T-helper 1 cell treated with Interleukin-12 subunit alpha and Interleukin-12 subunit beta and Interleukin-4 antibody, amounts not matched to agents 30 μg/mL and 1 μg/mL, for 36 hours (primary cell): ENCODE results near the gene MYH8.

Experiments used
- H3K27ac Mint-ChIP-seq: one replicate; pipeline ENCODE4 v1.8.0; 2021; ENCODE audit warnings: mild to moderate bottlenecking, mixed read lengths
- H3K27me3 Mint-ChIP-seq: one replicate; pipeline ENCODE4 v1.8.0; 2021; ENCODE audit warnings: low read depth, mixed read lengths
- H3K36me3 Mint-ChIP-seq: one replicate; pipeline ENCODE4 v1.8.0; 2021; ENCODE audit warnings: low read depth, mixed read lengths
- H3K4me1 Mint-ChIP-seq: one replicate; pipeline ENCODE4 v1.8.0; 2021; ENCODE audit warnings: low read depth, mixed read lengths
- H3K4me3 Mint-ChIP-seq: one replicate; pipeline ENCODE4 v1.8.0; 2021; ENCODE audit warnings: mild to moderate bottlenecking, moderate library complexity, mixed read lengths
- H3K9me3 Mint-ChIP-seq: one replicate; pipeline ENCODE4 v1.8.0; 2021; ENCODE audit warnings: mixed read lengths

Gene MYH8

DNA sequence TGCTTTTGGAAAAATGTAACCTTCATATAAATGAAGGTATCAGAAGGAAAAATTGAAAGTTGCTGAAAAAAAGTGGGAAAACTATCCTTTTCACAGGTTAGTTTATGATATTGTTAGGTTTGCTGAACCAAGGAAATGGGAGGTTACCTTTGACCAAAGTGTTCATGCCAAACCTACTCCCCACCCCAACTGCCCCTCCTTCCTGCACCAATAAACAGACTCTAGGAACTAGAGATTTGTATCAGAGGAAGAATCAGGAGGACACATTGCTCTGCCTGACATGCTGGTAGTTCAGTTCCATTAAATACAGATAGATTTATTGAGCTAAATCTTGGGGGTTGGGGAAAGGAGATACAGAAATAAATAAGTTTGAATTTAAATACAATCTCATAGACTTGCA, 18.2 kb downstream of the MYH8 start:
- H3K4me3 Mint-ChIP-seq, result no peak overlapping the region
- H3K4me1 Mint-ChIP-seq, result no peaks in the 10 kb centered on the region
- no peaks in the 10 kb centered on the region for H3K27me3 Mint-ChIP-seq
- H3K27ac Mint-ChIP-seq, result no peak overlapping the region
- H3K9me3 Mint-ChIP-seq, result no peaks in the 10 kb centered on the region
- H3K36me3 Mint-ChIP-seq, result no peaks in the 10 kb centered on the region

DNA sequence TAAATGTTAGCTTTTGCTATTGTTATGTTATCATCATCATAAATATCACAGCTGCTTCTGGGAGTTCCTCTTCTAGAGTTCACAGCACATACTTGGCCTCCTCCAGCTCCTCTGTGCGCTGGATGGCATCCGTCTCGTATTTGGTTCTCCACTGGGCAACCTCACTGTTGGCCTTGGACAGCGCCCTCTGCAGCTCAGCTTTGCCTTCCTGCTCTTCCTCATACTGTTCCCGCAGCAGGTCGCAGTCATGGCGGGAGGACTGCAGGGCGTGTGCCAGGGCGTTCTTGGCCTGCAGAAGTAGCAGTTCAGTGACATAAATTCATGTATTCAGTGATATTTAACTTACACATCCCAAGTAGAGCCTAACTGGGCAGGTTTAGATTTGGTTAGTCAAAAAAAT, 23.4 kb downstream of the MYH8 start:
- H3K4me1 Mint-ChIP-seq, result no peaks in the 10 kb centered on the region
- H3K9me3 Mint-ChIP-seq, result no peaks in the 10 kb centered on the region
- H3K27ac Mint-ChIP-seq, result no peak overlapping the region
- no peak overlapping the region for H3K4me3 Mint-ChIP-seq
- H3K36me3 Mint-ChIP-seq, result no peaks in the 10 kb centered on the region
- H3K27me3 Mint-ChIP-seq, result no peaks in the 10 kb centered on the region

DNA sequence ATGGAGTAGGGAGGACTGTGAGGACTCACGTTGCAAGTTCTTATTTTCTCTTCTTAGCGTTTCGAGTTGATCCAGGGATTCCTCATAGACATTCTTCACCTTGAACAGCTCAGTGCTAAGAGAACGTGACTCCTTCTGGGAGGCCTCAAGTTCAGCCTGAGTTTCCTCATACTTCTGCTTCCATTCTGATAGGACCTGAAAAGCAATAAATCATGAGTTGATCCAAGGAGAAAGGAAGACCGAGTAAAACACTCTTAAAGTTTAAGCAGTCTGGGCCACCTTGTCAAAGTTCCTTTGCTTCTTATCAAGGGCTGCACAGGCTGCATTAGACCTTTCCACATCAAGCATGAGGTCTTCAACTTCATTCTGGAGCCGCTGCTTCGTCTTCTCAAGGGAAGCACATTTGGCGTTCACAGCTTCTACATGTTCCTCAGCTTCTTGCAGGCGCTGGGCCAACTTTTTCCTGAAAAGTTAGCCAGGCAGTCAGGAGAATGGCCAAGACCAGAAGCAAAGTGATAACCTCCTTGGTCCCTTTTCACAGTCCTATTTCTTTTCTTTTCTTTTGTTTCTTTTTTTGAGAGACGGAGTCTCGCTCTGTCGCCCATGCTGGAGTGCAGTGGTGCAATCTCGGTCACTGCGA, 25.1 kb downstream of the MYH8 start:
- H3K4me1 Mint-ChIP-seq, result no peaks in the 10 kb centered on the region
- H3K36me3 Mint-ChIP-seq, result no peaks in the 10 kb centered on the region
- no peaks in the 10 kb centered on the region for H3K9me3 Mint-ChIP-seq
- no peaks in the 10 kb centered on the region for H3K27me3 Mint-ChIP-seq
- no peak overlapping the region for H3K4me3 Mint-ChIP-seq
- H3K27ac Mint-ChIP-seq, result no peak overlapping the region

DNA sequence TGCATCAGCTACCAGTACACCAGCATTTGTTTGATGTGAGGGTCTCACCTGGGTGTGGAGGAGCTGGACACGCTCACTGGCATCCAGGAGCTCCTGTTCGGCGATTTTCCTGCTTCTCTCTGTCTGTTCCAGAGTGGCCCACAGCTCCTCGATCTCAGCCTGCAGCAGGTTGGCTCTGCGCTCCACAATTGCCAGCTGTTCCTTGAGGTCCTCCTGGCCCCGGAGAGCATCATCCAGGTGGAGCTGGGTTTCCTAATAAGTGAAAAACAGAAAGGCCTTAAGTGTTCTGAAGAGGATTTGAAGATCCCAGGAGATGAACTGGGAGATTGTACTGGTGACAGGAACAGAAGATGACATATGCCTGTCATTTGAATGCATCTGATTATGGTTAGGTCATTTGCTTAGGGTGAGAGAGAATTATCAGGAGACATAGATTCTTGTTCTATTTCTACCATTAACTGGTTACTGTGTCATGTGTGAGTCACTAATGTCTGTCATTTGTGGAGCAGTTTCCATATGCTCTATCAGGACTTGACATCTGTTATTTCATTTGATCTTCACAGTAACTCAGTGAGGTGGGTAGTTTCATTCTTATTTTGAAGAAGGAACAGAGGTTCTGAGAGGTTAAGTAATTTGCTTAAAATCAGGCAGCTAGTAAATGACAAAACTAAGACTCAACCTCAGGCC, 27.4 kb downstream of the MYH8 start:
- Mint-ChIP-seq H3K4me3 (no peak overlapping the region), H3K4me1 (no peaks in the 10 kb centered on the region), H3K27ac (no peak overlapping the region), H3K36me3 (no peaks in the 10 kb centered on the region), H3K9me3 (no peaks in the 10 kb centered on the region), H3K27me3 (no peaks in the 10 kb centered on the region)

DNA sequence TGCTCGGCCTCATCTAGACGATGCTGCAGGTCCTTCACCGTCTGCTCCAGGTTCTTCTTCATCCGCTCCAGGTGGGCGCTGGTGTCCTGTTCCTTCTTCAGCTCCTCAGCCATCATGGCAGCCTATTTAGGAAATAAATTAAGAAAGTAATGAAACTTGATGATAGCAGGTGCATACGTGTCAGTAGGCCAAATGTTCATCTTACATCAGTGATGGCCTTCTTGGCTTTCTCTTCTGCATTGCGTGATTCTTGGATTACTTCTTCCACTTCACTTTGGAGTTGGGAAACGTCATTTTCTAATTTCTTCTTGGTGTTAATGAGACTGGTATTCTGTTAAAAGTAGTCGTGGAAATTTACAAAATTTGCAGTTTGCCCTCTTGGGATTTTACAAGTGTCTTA, 28.9 kb downstream of the MYH8 start:
- H3K4me1 Mint-ChIP-seq, result no peaks in the 10 kb centered on the region
- no peaks in the 10 kb centered on the region for H3K36me3 Mint-ChIP-seq
- no peaks in the 10 kb centered on the region for H3K9me3 Mint-ChIP-seq
- H3K27ac Mint-ChIP-seq, result no peak overlapping the region
- H3K4me3 Mint-ChIP-seq, result no peak overlapping the region
- no peaks in the 10 kb centered on the region for H3K27me3 Mint-ChIP-seq

DNA sequence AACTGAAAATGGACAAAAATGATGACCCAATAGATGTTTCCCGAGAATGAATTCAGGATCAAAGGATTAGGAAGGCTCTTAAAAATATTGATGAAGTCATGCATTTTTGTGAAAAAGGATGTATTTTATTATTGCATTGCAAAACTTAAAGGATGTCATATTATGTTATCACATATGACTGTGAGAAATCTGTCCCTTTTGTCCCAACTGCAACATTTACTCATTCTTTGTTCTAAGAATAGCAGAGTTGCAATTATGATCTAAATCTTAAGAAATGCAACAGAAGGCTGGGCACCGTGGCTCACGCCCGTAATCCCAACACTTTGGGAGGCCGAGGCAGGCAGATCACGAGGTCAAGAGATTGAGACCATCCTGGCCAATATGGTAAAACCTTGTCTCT, 35.9 kb downstream of the MYH8 start:
- no peaks in the 10 kb centered on the region for H3K9me3 Mint-ChIP-seq
- H3K27ac Mint-ChIP-seq, result no peak overlapping the region
- no peaks in the 10 kb centered on the region for H3K36me3 Mint-ChIP-seq
- H3K4me1 Mint-ChIP-seq, result no peaks in the 10 kb centered on the region
- H3K27me3 Mint-ChIP-seq, result no peaks in the 10 kb centered on the region
- H3K4me3 Mint-ChIP-seq, result no peak overlapping the region

DNA sequence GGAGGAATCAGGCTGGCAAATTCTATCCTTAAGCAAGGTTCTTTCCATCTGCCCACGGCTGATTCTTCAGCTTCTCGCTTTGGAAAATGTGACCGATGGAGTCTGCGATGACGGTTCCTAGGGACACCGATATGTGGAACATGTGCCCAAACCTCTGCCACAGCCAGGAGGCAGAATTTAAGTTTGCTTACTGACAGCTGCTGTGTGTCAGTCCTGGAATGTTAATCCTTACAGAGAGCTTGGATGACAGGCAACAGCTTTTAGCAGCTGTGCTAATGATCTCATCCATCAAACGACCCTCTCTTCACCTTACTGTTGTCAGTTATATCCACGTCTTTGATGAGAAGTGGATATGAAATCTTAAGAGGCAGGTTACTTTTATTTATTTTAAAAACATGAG, 37.6 kb downstream of the MYH8 start:
- Mint-ChIP-seq H3K4me3 (no peak overlapping the region), H3K4me1 (no peaks in the 10 kb centered on the region), H3K27ac (no peak overlapping the region), H3K27me3 (peaks cover 4% of the 10 kb centered on the region), H3K9me3 (no peaks in the 10 kb centered on the region), H3K36me3 (no peaks in the 10 kb centered on the region)

DNA sequence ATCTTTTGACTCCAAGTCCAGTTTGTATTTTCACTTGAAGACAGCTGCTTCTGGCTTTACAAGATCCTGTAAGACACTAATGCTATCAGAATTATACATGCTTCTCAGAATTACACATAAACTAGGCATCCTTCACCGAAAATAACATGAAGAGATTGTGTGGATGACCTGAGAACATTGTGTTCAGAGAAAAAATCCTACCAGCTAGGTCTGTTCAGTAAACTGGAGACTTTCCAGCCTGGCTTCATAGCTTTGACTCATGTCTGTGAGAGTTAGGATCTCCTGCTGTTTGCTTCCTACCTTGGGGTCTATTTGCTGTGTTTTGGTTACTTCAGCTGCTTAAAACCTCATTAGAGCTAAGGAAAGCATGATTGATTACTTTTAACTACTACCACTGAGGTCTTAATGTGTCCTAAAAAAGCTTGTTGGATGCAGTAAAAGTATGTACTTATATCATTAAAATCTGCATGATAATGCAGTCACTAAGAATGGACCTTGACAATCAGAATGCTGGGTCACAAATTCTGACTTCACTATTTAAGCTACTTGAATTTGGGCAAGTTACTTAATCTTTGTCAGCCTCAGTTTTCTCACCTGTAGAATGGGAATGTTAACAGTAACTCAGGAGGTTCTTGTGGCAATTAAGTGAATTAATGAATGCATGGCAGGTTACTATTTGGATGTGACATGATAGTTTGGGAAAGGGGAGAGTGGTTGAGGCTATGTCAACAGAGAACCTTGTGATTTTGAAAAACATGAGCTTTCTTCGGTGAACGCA, 40.9 kb downstream of the MYH8 start:
- Mint-ChIP-seq H3K36me3 (no peaks in the 10 kb centered on the region), H3K4me3 (no peak overlapping the region), H3K27me3 (peaks cover 4% of the 10 kb centered on the region)

DNA sequence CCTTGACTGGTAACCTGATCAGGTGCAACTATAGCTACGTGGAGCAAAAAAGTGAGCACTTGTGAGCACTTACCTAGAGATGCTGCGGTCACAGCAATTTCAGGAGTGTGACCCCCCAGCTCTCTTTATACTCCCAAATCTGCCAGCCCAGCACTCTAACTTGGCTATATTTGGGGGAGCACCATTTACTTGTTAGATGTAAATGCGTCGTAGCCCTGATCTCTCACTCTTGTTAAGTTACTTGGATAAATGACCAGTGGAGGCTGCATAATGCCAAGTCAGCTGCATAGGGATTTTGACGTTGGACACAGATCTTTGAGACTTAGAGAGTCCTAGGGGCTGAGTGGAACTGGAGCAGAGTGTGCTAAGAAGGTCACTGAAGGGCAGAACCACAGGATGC, 48.8 kb downstream of the MYH8 start, which contains the start of gene MYH13:
Gene MYH13 (minus strand): TSS at position 101 of the 400 bp plus-strand sequence. CDS start 8,476 bp downstream, outside the sequence.
- Mint-ChIP-seq H3K36me3 (no peaks in the 10 kb centered on the region), H3K9me3 (no peaks in the 10 kb centered on the region), H3K4me1 (no peaks in the 10 kb centered on the region), H3K27me3 (no peaks in the 10 kb centered on the region), H3K4me3 (no peak within 1 kb of the TSS), H3K27ac (no peak within 1 kb of the TSS)

More for the DNA sequence above, 40.9 kb downstream of the MYH8 start:
- H3K4me1 Mint-ChIP-seq, result no peaks in the 10 kb centered on the region
- H3K27ac Mint-ChIP-seq, result no peak overlapping the region
- H3K9me3 Mint-ChIP-seq, result no peaks in the 10 kb centered on the region

DNA sequence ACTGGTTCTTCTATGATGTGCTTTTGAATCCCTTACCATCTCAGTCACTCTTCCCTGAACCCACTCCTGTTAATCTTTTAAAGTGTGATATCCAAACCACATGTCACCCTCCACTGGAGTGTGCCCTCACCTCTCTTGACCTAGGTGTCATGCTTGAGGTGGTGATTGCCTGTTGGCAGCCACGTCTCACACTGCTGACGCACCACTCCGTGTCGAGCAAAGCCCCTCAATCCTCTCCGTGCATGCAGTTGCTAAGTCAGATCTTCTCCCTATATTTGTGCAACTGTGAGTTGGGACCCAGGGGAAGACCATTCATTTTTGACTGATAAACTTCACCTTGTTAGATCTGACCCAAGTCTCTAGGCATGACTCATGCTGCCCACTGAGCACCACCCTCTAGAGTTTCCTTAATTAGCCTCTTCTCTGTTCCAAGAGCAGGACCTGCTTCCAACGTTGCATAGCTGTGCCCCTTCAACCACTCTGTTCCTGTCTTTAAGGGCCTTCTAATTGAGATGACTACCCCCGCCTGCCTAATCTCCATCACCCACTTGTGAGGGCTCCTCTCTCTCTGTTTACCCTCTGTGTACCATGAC, 51.6 kb downstream of the MYH8 start:
- Mint-ChIP-seq H3K4me3 (no peak overlapping the region), H3K27me3 (no peaks in the 10 kb centered on the region), H3K9me3 (no peaks in the 10 kb centered on the region), H3K4me1 (no peaks in the 10 kb centered on the region), H3K27ac (no peak overlapping the region), H3K36me3 (no peaks in the 10 kb centered on the region)

DNA sequence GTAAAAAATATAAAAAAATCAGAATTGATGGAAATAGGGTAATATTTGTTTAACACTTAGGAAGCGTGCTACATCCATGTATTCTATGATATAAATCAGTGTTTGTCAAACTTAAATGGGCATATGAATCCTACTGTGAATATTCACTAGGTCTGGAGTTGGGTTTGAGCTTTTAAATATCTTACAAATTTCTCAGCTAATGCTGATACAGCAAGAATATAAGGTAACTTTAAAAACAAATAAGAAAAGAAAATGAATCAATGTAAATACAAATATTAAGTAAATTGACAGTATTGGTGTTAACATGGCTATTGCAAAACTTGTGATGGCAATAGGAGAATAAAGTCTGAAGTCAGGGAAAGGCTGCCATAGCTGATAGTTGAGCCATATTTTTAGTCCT, 52.5 kb downstream of the MYH8 start:
- Mint-ChIP-seq H3K27me3 (no peaks in the 10 kb centered on the region), H3K36me3 (no peaks in the 10 kb centered on the region), H3K9me3 (no peaks in the 10 kb centered on the region), H3K4me3 (no peak overlapping the region), H3K27ac (no peak overlapping the region), H3K4me1 (no peaks in the 10 kb centered on the region)

DNA sequence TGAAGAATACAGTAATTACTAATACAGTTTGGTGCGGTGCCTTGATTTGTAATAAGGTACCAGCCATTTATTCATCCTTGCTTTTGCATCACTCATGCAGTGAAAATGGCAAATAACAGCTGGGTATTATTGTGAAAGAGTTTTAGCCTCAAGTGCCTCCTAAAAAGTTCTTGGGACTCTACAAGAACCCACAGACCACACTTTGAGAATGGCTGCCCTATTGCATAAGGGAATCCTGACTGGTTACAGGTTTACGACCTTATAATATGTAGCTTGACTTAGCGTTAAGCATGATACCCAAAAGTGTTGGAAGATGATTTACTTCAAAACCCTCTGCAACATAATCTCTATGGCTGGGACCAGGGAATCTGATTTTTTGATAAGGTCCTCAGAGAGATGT, 53.2 kb downstream of the MYH8 start:
- Mint-ChIP-seq H3K27me3 (no peaks in the 10 kb centered on the region), H3K4me1 (no peaks in the 10 kb centered on the region), H3K9me3 (no peaks in the 10 kb centered on the region), H3K4me3 (no peak overlapping the region), H3K36me3 (no peaks in the 10 kb centered on the region), H3K27ac (no peak overlapping the region)

DNA sequence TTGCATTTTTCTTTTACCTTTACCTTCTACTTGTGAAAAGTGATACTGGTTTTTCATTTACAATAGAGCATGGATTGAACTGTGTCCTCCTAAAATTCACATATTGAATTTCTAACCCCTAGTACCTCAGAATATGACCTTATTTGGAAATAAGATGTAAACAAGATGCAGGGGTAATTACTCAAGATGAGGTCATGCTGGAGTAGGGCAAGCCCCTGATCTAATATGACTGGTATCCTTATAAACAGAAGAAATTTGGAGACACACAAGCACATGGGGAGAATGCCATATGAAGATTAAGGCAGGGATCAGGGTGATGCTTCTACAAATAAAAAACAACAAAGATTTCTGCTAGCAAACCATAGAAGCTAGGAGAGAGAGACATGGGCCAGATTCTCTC, 61.2 kb downstream of the MYH8 start:
- Mint-ChIP-seq H3K36me3 (no peaks in the 10 kb centered on the region), H3K27me3 (no peaks in the 10 kb centered on the region), H3K9me3 (no peaks in the 10 kb centered on the region), H3K4me1 (no peaks in the 10 kb centered on the region), H3K4me3 (no peak overlapping the region), H3K27ac (no peak overlapping the region)

DNA sequence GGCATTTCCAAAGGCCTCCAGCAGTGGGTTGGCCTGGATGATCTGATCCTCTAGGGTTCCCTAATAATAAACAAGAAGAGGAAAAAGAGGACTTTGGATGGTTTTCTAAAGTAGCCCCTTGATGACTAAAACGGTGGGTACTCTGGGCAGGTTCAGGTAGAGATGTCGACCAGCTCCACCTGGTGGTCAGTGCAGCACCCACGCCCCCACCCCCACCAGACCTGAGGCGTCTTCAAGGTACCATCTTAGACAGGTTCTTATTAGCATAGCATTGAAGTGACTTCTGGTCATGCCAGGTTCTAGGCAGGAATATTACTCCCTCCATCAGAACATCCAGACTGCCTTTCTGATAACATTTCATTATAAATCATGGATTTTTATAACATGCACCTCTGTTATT, 64.0 kb downstream of the MYH8 start:
- Mint-ChIP-seq H3K27me3 (no peaks in the 10 kb centered on the region), H3K36me3 (no peaks in the 10 kb centered on the region), H3K4me3 (no peak overlapping the region), H3K9me3 (no peaks in the 10 kb centered on the region), H3K4me1 (no peaks in the 10 kb centered on the region), H3K27ac (no peak overlapping the region)

DNA sequence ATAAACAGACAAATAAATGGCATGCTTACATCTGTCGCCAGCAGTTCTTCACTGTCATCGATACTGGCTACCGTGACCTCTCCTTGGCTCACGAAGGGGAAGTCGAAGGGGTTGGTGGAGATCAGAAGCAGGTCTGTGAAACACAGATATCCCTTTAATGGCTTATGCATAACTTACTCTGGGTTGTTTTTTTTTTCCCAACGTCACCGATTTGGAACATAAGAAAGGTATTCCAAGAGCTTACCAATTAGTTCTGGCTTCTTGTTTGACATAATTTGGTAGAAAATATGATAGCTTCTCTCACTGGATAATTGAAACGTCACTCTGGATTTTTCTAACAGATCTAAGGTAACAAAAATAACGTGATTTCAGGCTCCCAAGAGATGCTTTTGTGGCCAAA, 67.1 kb downstream of the MYH8 start:
- H3K27me3 Mint-ChIP-seq, result no peaks in the 10 kb centered on the region
- H3K36me3 Mint-ChIP-seq, result no peaks in the 10 kb centered on the region
- H3K4me1 Mint-ChIP-seq, result no peaks in the 10 kb centered on the region
- H3K4me3 Mint-ChIP-seq, result no peak overlapping the region
- peaks cover 3% of the 10 kb centered on the region for H3K9me3 Mint-ChIP-seq
- H3K27ac Mint-ChIP-seq, result no peak overlapping the region
